Measurements from ENCODE around the gene KMT5C.

GRCh38 chr19:55373306-55373992 is 33.8 kb downstream of the KMT5C start:
- TF ChIP-seq CTCF (IDR thresholded peaks at IDR 0.05) = no peak
- TF ChIP-seq POLR2A (IDR thresholded peaks at IDR 0.05) = no peak
